ENCODE results near the gene GARIN3. TPM values are rescaled to one million over a fixed set of nuclear protein-coding genes. Genes with fewer than 3 reads are reported as not detected.

Gene GARIN3
- total RNA-seq, 1 donor from 2014 or later, result not detected

- Mint-ChIP-seq H3K36me3 (no peaks in the 10 kb centered on the region), H3K27me3 (ENCODE audit: insufficient read depth, low read depth) (peaks cover 3% of the 10 kb centered on the region), H3K4me1 (peaks cover 2% of the 10 kb centered on the region), H3K4me3 (no peak overlapping the region), H3K9me3 (no peaks in the 10 kb centered on the region), H3K27ac (no peak overlapping the region)
- Histone ChIP-seq H3K4me1 (no peaks in the 10 kb centered on the region), H3K9me3 (ENCODE audit: low read depth) (no peaks in the 10 kb centered on the region), H3K9ac (no peak overlapping the region), H3K4me3 (no peak overlapping the region), H4K20me1 (ENCODE audit: low read depth) (no peaks in the 10 kb centered on the region), H3K36me3 (no peaks in the 10 kb centered on the region), H3K79me2 (ENCODE audit: low read depth) (no peaks in the 10 kb centered on the region), H3K4me2 (no peak overlapping the region), H3K27ac (no peak overlapping the region), H3F3A (ENCODE audit: low read depth) (no peaks in the 10 kb centered on the region), H2AFZ (replicated peaks) (no peak overlapping the region), H3K27me3 (no peaks in the 10 kb centered on the region)
- TF ChIP-seq EZH2 (IDR thresholded peaks at IDR 0.05) (no peak), EZH2phosphoT487 (IDR thresholded peaks at IDR 0.05) (no peak)
- TF ChIP-seq, protein P1, sequence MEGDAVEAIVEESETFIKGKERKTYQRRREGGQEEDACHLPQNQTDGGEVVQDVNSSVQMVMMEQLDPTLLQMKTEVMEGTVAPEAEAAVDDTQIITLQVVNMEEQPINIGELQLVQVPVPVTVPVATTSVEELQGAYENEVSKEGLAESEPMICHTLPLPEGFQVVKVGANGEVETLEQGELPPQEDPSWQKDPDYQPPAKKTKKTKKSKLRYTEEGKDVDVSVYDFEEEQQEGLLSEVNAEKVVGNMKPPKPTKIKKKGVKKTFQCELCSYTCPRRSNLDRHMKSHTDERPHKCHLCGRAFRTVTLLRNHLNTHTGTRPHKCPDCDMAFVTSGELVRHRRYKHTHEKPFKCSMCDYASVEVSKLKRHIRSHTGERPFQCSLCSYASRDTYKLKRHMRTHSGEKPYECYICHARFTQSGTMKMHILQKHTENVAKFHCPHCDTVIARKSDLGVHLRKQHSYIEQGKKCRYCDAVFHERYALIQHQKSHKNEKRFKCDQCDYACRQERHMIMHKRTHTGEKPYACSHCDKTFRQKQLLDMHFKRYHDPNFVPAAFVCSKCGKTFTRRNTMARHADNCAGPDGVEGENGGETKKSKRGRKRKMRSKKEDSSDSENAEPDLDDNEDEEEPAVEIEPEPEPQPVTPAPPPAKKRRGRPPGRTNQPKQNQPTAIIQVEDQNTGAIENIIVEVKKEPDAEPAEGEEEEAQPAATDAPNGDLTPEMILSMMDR (IDR thresholded peaks at IDR 0.05), result no peak
- no peak for DNase-seq (ENCODE audit: low spot score)
These were observed 4.1 kb downstream of the GARIN3 start for GRCh38 chr5:157161996-157162395.

DNA sequence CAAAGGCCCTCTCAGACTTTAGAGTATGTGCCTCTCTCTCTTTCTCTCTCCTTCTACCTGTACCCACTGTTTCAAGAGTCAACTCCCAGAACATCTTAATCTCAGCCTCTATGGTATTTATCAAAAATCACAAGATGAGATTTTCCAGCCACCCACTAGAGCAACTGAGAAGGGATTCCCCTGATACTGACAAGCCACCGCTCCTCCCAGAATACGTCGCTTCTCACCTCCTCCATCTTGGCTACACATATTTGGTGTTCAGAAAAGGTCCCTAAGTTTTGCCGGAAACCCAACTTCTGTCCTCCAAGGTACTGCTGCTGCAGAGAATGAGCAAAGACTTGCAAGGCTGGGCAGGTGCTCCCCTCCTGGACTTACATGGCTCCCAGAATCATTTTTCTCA, 6.1 kb downstream of the GARIN3 start:
- H3K4me3 Mint-ChIP-seq, result no peak overlapping the region
- DNase-seq (ENCODE audit: low spot score), result no peak
- no peak overlapping the region for H3K9ac ChIP-seq
- no peaks in the 10 kb centered on the region for H3F3A ChIP-seq (ENCODE audit: low read depth)
- no peaks in the 10 kb centered on the region for H3K9me3 ChIP-seq (ENCODE audit: low read depth)
- no peaks in the 10 kb centered on the region for H3K79me2 ChIP-seq (ENCODE audit: low read depth)
- no peak overlapping the region for H3K4me2 ChIP-seq
- H3K4me1 ChIP-seq, result no peaks in the 10 kb centered on the region
- no peaks in the 10 kb centered on the region for H3K27me3 ChIP-seq
- no peaks in the 10 kb centered on the region for H3K36me3 ChIP-seq
- no peaks in the 10 kb centered on the region for H3K9me3 Mint-ChIP-seq
- H3K4me1 Mint-ChIP-seq, result no peaks in the 10 kb centered on the region
- H3K27ac Mint-ChIP-seq, result no peak overlapping the region
- no peak overlapping the region for H2AFZ ChIP-seq (replicated peaks)
- peaks cover 3% of the 10 kb centered on the region for H3K27me3 Mint-ChIP-seq (ENCODE audit: insufficient read depth, low read depth)
- TF ChIP-seq EZH2 (IDR thresholded peaks at IDR 0.05), result no peak
- TF ChIP-seq, protein P1 (IDR thresholded peaks at IDR 0.05), result no peak
- H3K27ac ChIP-seq, result no peak overlapping the region
- no peak overlapping the region for H3K4me3 ChIP-seq
- H4K20me1 ChIP-seq (ENCODE audit: low read depth), result no peaks in the 10 kb centered on the region
- no peaks in the 10 kb centered on the region for H3K36me3 Mint-ChIP-seq

GRCh38 chr5:157159209-157159751, 6.8 kb downstream of the GARIN3 start:
- no peak overlapping the region for H3K4me3 Mint-ChIP-seq
- no peak overlapping the region for H3K27ac ChIP-seq
- no peak overlapping the region for H3K27ac Mint-ChIP-seq
- no peaks in the 10 kb centered on the region for H3K79me2 ChIP-seq (ENCODE audit: low read depth)
- H3K4me1 ChIP-seq, result no peaks in the 10 kb centered on the region
- no peaks in the 10 kb centered on the region for H3K4me1 Mint-ChIP-seq
- H3K27me3 Mint-ChIP-seq (ENCODE audit: insufficient read depth, low read depth), result peaks cover 3% of the 10 kb centered on the region
- TF ChIP-seq, protein P1 (IDR thresholded peaks at IDR 0.05), result no peak
- no peak for TF ChIP-seq EZH2phosphoT487 (IDR thresholded peaks at IDR 0.05)
- TF ChIP-seq EZH2 (IDR thresholded peaks at IDR 0.05), result no peak
- no peaks in the 10 kb centered on the region for H3K27me3 ChIP-seq
- H3K36me3 ChIP-seq, result no peaks in the 10 kb centered on the region
- no peaks in the 10 kb centered on the region for H3F3A ChIP-seq (ENCODE audit: low read depth)
- H4K20me1 ChIP-seq (ENCODE audit: low read depth), result no peaks in the 10 kb centered on the region
- no peak overlapping the region for H3K4me2 ChIP-seq
- no peaks in the 10 kb centered on the region for H3K9me3 Mint-ChIP-seq
- H3K9ac ChIP-seq, result no peak overlapping the region
- no peaks in the 10 kb centered on the region for H3K36me3 Mint-ChIP-seq
- no peak for DNase-seq (ENCODE audit: low spot score)
- H2AFZ ChIP-seq (replicated peaks), result no peak overlapping the region
- no peak overlapping the region for H3K4me3 ChIP-seq
- H3K9me3 ChIP-seq (ENCODE audit: low read depth), result no peaks in the 10 kb centered on the region

All from neural progenitor cell (in vitro differentiated cells).